Measurements from ENCODE around the gene PSME3IP1.
"Not testable (repeated sequence)": the region's sequence is repeated elsewhere in the genome, so short reads cannot be mapped to it uniquely, and the experiment has no call there.

The PSME3IP1 gene

DNA sequence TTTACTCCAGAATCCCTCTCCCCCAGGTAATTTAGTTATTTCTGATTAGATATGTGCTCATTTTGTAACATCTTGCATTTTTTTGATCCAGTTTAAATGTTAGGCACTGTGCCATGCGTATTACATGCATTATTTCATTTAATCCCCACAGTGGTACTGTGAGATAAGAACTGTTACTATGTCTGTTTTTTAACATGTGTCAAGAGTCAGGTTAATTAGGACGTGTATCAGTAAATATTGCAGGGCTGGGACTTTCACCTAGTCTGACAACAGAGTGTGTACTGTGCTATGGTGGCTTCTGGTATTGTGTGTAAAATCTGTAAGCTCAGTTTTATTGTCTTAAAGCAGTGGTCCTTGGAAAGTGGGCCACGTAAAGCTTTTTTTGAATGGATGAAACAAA lies 10.9 kb upstream of the PSME3IP1 start:
- no peak for DNase-seq (ENCODE audit: low read depth)

DNA sequence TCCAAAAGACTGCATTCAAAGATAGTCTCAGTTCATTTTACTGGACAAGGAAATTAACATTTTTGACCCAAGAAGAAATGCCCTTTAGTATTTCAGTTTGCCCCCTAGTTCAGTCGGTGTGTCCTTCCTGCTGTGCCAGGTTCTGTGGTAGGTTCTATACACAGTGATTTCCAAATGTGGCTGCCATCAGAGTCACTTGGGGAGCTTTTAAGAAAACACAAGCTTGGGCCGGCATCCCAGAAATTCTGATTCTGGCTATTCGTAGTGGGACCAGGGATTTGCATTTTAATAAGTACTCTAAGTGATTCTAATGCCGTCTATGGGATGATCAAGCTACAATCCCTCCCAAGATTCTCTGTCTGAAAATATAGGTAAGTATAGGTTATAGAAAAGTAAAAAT lies 10.4 kb upstream of the PSME3IP1 start:
- DNase-seq (ENCODE audit: low read depth): no peak

- DNase-seq (ENCODE audit: low read depth): no peak
These were observed 8.7 kb upstream of the PSME3IP1 start for GRCh38 chr16:57194512-57194911.

GRCh38 chr16:57192720-57193486 lies 7.1 kb upstream of the PSME3IP1 start:
- DNase-seq (ENCODE audit: low read depth): no peak

GRCh38 chr16:57192146-57192545 lies 6.3 kb upstream of the PSME3IP1 start:
- DNase-seq (ENCODE audit: low read depth): no peak

DNA sequence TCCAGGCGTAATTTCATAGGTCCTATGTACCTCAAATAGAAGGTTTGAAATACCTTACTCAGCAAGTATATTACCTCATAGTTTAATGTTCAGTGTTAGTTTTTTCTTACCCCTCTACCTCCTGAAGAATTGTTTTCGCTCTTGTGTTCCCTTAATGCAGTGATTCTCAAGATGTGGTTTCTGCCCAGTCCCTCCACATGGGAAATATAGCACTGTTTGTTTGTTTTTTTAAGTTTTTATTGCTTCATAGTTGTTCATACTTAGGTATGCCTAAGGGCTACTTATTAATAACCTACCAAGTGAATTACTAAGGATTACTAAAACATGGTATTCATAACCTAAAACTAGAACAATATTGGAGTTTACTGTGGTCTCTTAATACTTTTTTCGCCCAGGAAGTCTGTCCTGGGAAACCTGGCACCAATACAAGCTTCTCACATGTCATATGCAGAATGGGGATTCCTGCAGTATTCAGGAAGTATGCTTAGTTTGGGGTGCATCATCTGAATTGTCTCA lies 5.3 kb upstream of the PSME3IP1 start:
- DNase-seq (ENCODE audit: low read depth): no peak

DNA sequence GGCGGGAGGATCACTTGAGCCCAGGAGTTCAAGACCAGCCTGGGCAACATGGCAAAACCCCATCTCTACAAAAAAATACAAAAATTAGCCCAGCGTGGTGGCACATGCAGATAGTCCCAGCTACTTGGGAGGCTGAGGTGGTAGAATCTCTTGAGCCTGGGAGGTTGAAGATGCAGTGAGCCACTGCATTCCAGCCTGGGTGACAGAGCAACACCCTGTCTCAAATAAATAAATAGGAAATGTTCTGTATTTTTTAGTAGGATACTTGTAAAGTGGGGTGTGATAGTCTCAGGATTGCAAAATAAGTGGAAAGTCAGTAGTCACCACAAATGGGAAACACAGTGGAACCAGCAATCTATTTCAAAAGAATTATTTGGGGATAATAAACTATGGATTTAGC lies 4.3 kb upstream of the PSME3IP1 start:
- DNase-seq (ENCODE audit: low read depth): no peak

DNA sequence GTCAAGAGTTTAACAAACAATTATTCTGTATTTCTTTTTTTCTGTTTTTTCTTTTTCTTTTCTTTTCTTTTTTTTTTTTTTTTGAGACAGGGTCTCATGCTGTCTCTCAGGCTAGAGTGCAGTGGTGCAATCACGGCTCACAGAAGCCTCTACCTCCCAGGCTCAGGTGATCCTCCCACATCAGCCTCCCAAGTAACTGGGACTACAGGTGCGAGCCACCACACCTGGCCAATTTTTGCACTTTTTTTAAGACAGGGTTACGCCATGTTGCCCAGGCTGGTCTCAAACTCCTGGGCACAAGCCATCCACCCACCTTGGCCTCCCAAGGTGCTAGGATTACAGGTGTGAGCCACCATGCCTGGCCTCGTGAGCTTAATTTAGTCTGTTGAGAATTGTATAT lies 3.7 kb upstream of the PSME3IP1 start:
- DNase-seq (ENCODE audit: low read depth): not testable (repeated sequence)

GRCh38 chr16:57188711-57189002 lies 2.8 kb upstream of the PSME3IP1 start:
- no peak for DNase-seq (ENCODE audit: low read depth)

DNA sequence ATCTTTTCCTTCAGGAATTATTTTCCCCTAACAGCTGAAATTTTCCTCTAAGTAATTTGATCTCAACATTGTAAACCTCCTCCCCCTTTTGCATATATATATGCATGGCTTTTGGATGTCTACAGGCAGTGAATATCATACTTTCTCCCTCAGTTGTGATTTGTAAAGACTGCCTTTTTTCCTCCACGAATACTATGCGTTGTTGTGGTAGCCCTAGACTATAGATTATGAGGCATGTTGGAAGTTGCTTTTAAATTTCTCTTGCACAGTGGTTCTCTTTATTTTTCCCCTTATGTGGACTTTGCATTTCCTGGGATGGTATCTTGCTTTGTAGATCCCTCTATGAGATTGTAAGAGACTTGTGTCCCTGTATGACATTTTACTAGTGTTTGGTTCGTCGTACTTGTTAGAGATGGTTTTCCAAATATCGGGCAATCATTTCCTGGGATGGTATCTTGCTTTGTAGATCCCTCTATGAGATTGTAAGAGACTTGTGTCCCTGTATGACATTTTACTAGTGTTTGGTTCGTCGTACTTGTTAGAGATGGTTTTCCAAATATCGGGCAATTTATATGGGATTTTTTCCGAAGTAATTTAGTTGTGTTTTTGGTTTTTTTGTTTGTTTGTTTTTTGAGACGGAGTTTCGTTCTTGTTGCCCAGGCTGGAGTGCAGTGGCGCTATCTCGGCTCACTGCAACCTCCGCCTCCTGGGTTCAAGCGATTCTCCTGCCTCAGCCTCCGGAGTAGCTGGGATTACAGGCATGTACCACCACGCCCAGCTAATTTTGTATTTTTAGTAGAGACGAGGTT lies 2.3 kb upstream of the PSME3IP1 start:
- not testable (repeated sequence) for DNase-seq (ENCODE audit: low read depth)

DNA sequence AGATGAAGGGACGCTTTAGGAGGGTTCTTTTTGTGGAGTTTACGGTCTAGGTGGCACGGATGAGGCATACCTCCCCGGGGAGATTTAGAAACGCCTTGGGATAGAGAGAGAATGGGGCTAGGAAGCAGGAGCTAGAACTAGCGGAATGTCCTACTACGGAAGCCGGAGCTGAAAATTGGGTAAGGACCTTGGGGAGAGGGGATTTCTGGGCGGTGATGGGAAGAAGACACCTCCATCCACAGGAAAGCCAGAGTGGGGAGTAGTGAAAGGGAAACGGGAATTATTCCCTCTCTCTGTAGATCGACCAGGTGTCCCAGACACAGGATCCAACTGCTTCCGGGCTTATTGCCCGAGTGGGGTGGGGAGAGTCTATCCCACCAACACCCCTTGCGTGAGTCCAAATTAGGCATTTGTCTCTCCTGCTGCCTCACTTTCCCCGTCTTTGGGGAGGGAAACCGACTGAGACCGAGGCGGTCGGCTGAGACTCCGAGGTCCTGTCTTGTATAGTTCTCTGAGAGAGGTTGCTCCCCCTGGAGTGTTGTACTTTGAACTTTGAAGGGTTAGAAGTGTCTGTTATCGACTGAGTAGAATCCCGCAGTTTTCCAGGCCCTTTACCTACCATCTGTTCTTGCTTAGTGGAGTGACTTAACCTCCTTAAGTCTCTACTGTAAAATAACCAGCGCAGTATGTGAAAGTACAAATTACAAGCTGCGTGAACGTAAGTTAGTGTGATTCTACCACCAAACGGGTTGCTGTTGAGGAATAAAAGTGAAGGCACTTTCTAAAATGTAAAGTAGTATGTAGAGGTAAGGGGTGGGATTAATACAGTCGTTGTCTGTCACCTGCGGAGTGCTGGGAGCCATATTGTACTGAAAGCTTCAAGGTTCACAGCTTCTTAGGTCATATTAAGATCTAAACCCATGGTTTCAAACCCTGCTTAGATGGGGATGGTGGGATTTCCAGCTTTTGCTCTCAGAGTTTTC lies 1.3 kb upstream of the PSME3IP1 start:
- no peak for DNase-seq (ENCODE audit: low read depth)

DNA sequence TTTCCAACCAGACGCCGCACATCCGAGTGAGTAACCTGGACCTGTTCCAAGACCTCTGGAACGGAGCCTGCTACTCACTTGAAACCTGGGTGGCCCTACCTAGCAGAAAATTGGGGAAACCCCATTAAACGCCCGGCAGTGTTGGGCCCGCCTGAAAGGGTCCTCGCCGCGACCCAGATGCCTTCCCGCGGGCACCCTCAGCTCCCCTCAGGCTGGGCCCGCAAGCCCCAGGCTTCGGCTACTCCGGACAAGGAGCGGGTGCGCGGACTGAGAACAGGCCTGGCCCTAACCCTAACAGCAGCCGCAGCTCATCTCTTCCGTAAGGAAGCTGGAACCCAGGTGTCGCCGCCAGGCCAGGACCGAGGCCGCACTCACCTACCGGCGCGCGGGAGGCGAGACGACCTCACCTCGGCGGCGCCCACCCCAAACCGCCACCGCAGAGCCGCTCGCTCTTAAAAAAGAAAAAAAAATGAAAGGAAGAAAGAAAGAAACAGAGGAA lies 344 bp downstream of the PSME3IP1 start:
- DNase-seq (ENCODE audit: low read depth): peak; percentile 15

GRCh38 chr16:57184887-57185445 lies 873 bp downstream of the PSME3IP1 start:
- no peak for DNase-seq (ENCODE audit: low read depth)

DNA sequence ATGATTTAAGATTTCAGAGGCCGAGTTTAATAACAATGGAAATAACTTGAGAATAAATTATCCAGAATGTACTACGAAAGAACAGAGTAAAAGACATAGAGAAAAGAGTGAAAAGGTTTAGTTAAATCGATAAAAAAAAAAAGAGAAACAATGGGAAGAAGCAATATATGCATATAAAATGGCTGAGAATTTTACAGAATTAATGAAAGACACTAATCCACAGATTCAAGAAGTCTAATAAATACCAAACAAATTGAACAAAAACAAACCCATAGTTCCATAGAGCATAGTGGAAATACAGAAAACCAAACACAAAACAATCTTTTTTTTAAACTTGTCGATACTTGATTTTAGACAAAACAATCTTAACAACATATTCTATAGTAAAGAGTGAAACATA lies 1.7 kb downstream of the PSME3IP1 start:
- no peak for DNase-seq (ENCODE audit: low read depth)

GRCh38 chr16:57179215-57179828 lies 6.5 kb downstream of the PSME3IP1 start:
- no peak for DNase-seq (ENCODE audit: low read depth)

DNA sequence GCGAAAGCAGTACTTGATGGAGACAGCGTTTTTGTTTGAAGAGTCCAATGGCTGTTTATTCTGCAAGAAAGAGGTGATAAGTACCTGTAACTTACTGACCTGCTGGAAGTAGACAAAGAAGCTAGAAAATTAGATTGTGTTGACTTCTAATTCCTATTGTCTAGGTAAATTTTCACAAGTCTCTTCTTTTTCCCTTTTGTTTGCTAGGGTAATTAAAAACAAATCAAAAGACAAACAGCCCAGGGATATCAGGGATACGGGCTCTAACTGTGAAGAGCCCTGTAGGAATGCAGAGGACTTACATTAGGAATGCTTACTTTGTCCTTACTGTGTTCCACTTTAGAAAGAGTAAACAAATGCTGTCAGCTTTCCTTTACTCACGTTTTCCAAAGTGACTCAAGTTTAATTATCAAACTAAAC lies 7.0 kb downstream of the PSME3IP1 start:
- no peak for DNase-seq (ENCODE audit: low read depth)

- no peak for DNase-seq (ENCODE audit: low read depth)
These were observed 7.6 kb downstream of the PSME3IP1 start for GRCh38 chr16:57178196-57178595.

GRCh38 chr16:57175896-57176295 lies 9.9 kb downstream of the PSME3IP1 start:
- DNase-seq (ENCODE audit: low read depth): no peak

- DNase-seq (ENCODE audit: low read depth): no peak
These were observed 13.0 kb downstream of the PSME3IP1 start for GRCh38 chr16:57172721-57173290.

DNA sequence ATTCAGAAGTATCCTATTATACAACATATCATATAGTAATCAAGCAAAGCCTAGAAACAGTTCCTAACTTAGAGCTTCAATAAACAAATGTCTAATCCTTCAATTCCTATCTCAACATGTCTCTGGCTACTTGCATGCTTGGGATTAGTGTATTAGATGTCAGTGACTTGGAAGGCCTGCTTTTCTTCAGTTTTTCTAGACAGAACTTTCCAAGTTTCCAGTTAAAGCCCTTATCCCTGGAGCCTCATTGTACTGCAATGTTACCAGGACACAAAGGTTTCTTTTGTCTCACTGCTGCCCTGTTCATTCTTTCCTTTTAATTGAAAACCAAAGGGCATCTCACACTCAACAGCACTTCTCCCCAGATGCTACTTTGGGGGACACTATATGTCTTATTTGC lies 16.5 kb downstream of the PSME3IP1 start:
- DNase-seq (ENCODE audit: low read depth): no peak

- no peak for DNase-seq (ENCODE audit: low read depth)
These were observed 17.9 kb downstream of the PSME3IP1 start for GRCh38 chr16:57167953-57168352.

Measured in stimulated activated CD8-positive, alpha-beta memory T cell treated with anti-CD3 and anti-CD28 coated beads, Interleukin-12 subunit alpha, Interleukin-12 subunit beta, amount 100 ng/mL, for 1 hour (primary cell).